ENCODE data around the gene PCYT1A.

- TF ChIP-seq POLR2AphosphoS5 (IDR thresholded peaks at IDR 0.05; ENCODE audit: low read depth, low read length) (no peak), TAF1 (IDR thresholded peaks at IDR 0.05; ENCODE audit: borderline replicate concordance, insufficient read depth, low read length) (no peak), SIN3A (IDR thresholded peaks at IDR 0.05; ENCODE audit: borderline replicate concordance, insufficient read depth, low read length) (no peak)
Observed at GRCh38 chr3:196236223-196236622, 51.3 kb downstream of the PCYT1A start.
